GM18868 (cell line): ENCODE data around the gene ASPM.
"Not testable (repeated sequence)": the region's sequence is repeated elsewhere in the genome, so short reads cannot be mapped to it uniquely, and the experiment has no call there.

Source experiments
- ATAC-seq: cut with Tn5 transposase; IDR thresholded peaks from one replicate; pipeline ENCODE4 v1.9.1; 2021; ENCODE audit warnings: mild to moderate bottlenecking, moderate library complexity; ENCODE audit not compliant: unreplicated experiment

ASPM gene

DNA sequence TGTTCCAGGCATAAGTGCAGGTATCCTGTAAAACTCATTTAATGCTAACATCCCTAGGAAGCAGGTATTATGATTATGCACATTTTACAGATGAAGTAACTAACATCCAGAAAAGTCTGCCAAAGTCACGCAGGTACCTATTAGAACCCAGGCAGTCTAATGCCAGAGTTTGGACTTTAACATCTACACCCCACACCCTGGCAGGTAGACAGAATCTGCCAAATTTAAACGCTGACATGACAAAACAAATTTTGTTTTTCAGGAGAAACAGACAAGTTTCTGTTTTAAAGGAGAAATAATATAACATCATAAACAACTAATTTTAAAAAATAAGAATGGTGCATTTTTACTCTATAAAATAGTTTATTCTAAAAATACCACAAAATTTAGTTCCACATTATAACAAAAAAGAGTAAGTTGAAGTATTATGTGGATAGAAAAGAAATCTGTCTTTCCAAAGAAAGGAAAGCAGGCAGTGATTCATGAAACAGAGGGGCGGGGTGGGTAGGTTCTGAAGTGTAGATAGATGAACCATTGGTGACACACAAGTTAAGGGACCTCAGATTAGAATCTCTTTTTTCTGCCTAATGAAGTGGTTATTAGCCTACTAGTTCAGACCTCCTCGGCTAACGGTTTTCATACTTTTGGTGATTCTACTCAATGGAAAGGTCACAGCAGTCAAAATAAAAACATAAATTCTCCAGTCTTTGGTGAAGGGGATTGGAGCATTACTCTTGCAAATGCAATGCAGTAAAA is 1.7 kb downstream of the ASPM start:
- ATAC-seq: no peak

GRCh38 chr1:197143276-197143675 is 3.2 kb downstream of the ASPM start:
- no peak for ATAC-seq

GRCh38 chr1:197141575-197141974 is 4.9 kb downstream of the ASPM start:
- no peak for ATAC-seq

DNA sequence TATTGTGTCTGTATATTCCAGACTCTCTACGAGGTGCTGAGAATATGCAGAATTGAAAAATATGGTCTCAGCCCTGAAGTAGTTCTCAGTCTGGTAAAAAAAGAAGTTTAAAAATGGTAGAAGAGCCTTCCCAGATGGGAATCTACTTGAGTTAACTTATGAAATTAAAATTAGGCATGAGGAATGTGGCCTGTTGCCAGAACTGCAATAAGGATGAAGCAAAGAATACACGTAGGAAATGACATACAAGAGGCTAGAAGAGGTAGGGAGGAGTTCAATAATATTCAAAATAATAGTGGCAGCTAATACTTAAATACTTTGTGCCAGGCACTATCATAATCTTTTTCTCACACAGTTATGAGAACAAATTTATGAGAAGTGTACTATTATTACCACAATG is 6.3 kb downstream of the ASPM start:
- no peak for ATAC-seq

DNA sequence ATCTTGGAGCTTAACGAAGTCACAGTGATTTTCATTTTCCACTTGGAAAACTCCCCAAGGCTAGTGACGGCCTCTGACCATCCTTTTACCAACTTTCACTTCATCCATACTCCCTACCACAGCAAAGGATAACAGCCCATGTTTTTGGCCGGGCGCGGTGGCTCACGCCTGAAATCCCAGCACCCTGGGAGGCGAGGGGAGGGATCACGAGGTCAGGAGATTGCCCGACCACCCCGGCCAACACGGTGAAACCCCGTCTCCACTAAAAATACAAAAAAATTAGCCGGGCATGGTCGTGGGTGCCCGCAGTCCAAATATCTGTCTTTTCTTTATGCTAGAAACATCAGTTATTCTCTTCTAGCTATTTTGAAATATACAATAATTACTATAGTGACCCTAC is 7.3 kb downstream of the ASPM start:
- no peak for ATAC-seq

DNA sequence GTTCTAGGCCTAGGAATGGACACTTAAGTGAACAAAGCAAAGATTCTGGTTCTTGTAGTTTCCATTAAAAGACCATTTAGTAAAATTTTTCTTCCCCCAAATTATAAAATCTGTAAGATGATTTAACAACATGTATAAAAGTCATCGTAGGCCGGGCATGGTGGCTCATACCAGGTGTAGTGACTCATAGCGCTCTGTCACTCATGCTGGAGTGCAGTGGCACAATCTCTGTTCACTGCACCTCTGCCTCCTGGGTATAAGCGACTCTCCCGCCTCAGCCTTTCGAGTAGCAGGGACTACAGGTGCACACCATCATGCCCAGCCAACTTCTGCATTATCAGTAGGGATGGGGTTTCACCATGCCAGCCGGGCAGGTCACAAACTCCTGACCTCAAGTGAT is 9.1 kb downstream of the ASPM start:
- no peak for ATAC-seq

- no peak for ATAC-seq
These were observed 15.7 kb downstream of the ASPM start for GRCh38 chr1:197130677-197131304.

DNA sequence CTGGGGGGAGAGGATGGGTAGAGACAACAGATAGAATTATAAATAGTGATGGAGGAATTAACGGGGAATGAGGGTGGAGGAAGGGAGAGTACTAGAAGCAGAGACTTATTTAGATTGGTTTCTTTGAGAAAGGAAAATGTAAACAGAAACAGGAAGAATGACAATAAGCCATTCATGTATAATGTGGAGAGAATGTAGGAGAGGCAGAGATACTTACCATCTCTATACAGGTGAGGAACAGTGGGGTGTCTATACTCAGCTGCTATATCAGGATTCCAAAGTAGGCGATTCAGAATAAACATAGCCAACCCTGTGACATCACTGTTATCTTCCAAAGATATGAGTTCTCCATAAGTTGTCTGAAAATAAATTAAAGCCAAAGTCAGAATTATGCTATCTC is 16.8 kb downstream of the ASPM start:
- no peak for ATAC-seq

- ATAC-seq: no peak
These were observed 19.1 kb downstream of the ASPM start for GRCh38 chr1:197127246-197127912.

- ATAC-seq: no peak
These were observed 19.8 kb downstream of the ASPM start for GRCh38 chr1:197126691-197127090.

GRCh38 chr1:197124376-197124775 is 22.1 kb downstream of the ASPM start:
- ATAC-seq: no peak

DNA sequence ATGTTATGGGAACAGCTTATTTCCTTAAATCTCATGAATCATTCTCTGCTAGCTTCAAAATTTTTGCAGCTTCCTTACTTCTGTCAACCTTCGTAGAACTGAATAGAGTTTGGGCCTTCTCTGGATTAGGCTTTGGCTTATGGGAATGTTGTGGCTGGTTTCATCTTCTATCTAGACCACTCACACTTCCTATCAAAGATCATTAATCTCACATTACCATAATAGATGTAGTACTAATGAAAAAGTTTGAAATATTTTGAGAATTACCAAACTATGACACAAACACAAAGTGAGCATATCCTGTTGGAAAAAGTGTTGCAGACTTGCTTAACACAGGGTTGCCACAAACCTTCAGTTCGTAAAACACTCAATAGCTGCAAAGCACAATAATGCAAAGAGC is 30.3 kb downstream of the ASPM start:
- ATAC-seq: no peak

- no peak for ATAC-seq
These were observed 39.6 kb downstream of the ASPM start for GRCh38 chr1:197106869-197107268.

GRCh38 chr1:197103300-197103699 is 43.2 kb downstream of the ASPM start:
- no peak for ATAC-seq

- no peak for ATAC-seq
These were observed 44.5 kb downstream of the ASPM start for GRCh38 chr1:197101978-197102377.

- ATAC-seq: no peak
These were observed 45.8 kb downstream of the ASPM start for GRCh38 chr1:197100677-197101076.

- ATAC-seq: no peak
These were observed 47.0 kb downstream of the ASPM start for GRCh38 chr1:197099444-197099843.

GRCh38 chr1:197096971-197097370 is 49.5 kb downstream of the ASPM start:
- not testable (repeated sequence) for ATAC-seq

- peak; percentile 88 for ATAC-seq
These were observed 50.3 kb downstream of the ASPM start for GRCh38 chr1:197096137-197096536.

DNA sequence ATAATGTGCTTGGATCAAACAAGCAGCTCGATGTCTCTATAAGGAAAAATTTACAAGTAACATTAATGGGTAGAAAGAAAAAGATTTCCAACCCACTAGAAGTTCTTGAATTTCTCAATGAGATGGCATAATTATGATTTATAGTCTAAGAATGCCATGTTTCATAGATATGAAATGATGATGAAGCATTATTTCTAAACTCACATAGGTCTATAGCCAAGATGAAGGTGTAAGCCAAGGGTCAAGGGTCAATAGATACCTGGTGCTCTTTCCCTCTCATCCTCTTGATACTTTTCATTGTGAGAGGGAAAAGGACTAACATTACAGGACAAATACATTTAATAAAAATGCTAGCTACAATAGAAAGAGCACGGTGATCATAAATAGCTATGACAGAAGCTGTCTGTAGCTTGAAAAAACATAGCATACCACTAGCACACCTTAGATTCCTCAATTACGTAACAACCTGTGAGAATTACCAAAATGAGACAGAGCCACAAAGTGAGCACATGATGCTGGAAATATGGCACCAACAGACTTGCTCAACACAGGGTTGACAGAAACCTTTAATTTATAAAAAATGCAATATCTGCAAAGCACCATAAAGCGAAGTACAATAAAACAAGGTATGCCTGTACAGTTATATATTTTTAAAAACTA is 53.1 kb downstream of the ASPM start:
- no peak for ATAC-seq

DNA sequence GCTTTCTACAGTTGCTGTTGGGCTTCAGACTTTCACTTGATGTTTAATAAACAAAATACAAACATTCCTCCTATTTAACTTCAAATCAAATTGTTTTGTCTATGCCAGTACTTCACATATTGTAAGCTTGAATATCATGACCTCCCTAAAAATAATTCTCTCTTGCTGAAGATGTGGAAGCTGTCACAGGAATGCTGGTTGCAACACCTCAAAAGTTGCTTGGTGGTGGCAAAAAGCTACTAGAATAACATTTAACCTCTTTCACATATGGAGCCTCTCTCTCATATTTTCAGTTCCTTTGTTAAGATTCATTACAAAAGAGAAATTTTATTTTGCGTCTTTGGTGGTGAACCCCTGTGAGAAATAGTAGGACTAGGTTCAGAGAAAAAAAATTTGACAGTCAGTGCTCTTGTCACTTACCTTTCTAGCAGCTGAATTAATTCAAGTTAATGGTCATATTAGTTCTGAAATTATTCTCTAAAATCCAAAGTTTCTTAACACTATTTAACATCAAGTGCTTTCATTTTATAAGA is 53.9 kb downstream of the ASPM start:
- ATAC-seq: peak; percentile 46
